ENCODE data around the gene GADL1.

GADL1 gene

DNA sequence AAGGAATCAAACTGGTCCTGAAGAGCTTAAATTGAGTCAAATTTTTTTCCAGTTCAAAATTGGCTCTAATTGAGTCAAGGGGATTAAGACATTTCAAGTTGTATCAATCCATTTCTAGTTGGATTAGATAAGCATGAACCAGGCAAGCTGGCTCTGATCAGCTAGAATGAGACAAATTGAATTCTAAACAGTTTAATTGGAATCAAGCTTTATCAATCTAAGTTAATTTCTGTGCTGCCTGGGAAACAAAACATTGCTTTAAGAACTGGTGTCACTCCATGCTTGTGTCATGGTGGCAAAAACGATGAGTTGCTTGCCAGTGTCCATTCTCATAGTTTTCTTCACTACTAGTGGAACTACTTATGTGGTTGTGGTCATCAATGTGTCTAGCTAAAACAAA is 171.2 kb downstream of the GADL1 start:
- no peaks in the 10 kb centered on the region for H4K20me1 ChIP-seq (ENCODE audit: low read depth, low read length)
- no peak overlapping the region for H3K4me2 ChIP-seq (ENCODE audit: low read depth, low read length, poor library complexity, severe bottlenecking)
- no peak overlapping the region for H2AFZ ChIP-seq (ENCODE audit: low read depth, low read length, severe bottlenecking)
- no peaks in the 10 kb centered on the region for H3F3A ChIP-seq (ENCODE audit: insufficient read depth)
- no peaks in the 10 kb centered on the region for H3K79me2 ChIP-seq (ENCODE audit: insufficient read depth, low read length)
- H3K9me2 ChIP-seq (replicated peaks; ENCODE audit: insufficient read depth, low read length) = no peaks in the 10 kb centered on the region
- H3K27me3 ChIP-seq (ENCODE audit: low read length) = no peaks in the 10 kb centered on the region
- no peaks in the 10 kb centered on the region for H3K36me3 ChIP-seq (ENCODE audit: low read length)
- no peaks in the 10 kb centered on the region for H3K9me3 ChIP-seq (ENCODE audit: insufficient read depth, low read length)
- H3K27ac ChIP-seq (ENCODE audit: low read depth, low read length) = no peak overlapping the region
- no peak for TF ChIP-seq EZH2phosphoT487 (conservative IDR thresholded peaks at IDR 0.05; ENCODE audit: low read length)
- TF ChIP-seq, protein P1, sequence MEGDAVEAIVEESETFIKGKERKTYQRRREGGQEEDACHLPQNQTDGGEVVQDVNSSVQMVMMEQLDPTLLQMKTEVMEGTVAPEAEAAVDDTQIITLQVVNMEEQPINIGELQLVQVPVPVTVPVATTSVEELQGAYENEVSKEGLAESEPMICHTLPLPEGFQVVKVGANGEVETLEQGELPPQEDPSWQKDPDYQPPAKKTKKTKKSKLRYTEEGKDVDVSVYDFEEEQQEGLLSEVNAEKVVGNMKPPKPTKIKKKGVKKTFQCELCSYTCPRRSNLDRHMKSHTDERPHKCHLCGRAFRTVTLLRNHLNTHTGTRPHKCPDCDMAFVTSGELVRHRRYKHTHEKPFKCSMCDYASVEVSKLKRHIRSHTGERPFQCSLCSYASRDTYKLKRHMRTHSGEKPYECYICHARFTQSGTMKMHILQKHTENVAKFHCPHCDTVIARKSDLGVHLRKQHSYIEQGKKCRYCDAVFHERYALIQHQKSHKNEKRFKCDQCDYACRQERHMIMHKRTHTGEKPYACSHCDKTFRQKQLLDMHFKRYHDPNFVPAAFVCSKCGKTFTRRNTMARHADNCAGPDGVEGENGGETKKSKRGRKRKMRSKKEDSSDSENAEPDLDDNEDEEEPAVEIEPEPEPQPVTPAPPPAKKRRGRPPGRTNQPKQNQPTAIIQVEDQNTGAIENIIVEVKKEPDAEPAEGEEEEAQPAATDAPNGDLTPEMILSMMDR (IDR thresholded peaks at IDR 0.05; ENCODE audit: insufficient read depth, low read length, poor library complexity, severe bottlenecking) = no peak
- H3K4me3 ChIP-seq (ENCODE audit: insufficient read depth, low read length, poor library complexity, severe bottlenecking) = no peak overlapping the region
- H3K9ac ChIP-seq (ENCODE audit: low read length) = no peak overlapping the region

DNA sequence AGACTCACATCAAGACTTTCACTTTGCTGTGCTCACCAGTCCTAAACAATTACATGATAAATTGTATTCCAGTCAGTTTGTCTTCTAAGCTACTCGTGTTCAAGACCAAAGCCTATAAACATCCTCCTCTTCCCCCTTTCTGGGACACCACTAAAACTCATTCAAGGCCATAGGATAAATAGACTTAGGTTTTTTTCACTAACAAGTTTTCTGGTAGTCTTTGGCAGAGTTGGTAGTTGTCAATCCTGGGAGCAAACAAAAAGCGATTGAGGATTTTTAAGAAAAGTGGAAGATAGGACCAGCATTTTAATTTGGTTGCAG is 173.2 kb downstream of the GADL1 start:
- Histone ChIP-seq H3K27ac (ENCODE audit: low read depth, low read length) (no peak overlapping the region), H3K36me3 (ENCODE audit: low read length) (no peaks in the 10 kb centered on the region), H3K79me2 (ENCODE audit: insufficient read depth, low read length) (no peaks in the 10 kb centered on the region), H3K9me3 (ENCODE audit: insufficient read depth, low read length) (no peaks in the 10 kb centered on the region), H3K4me3 (ENCODE audit: insufficient read depth, low read length, poor library complexity, severe bottlenecking) (no peak overlapping the region), H3K9ac (ENCODE audit: low read length) (no peak overlapping the region), H3K27me3 (ENCODE audit: low read length) (no peaks in the 10 kb centered on the region), H3F3A (ENCODE audit: insufficient read depth) (no peaks in the 10 kb centered on the region), H2AFZ (ENCODE audit: low read depth, low read length, severe bottlenecking) (no peak overlapping the region), H3K4me2 (ENCODE audit: low read depth, low read length, poor library complexity, severe bottlenecking) (no peak overlapping the region), H3K9me2 (replicated peaks; ENCODE audit: insufficient read depth, low read length) (no peaks in the 10 kb centered on the region), H4K20me1 (ENCODE audit: low read depth, low read length) (no peaks in the 10 kb centered on the region)
- TF ChIP-seq EZH2phosphoT487 (conservative IDR thresholded peaks at IDR 0.05; ENCODE audit: low read length) = no peak
- TF ChIP-seq, protein P1 (IDR thresholded peaks at IDR 0.05; ENCODE audit: insufficient read depth, low read length, poor library complexity, severe bottlenecking) = no peak

DNA sequence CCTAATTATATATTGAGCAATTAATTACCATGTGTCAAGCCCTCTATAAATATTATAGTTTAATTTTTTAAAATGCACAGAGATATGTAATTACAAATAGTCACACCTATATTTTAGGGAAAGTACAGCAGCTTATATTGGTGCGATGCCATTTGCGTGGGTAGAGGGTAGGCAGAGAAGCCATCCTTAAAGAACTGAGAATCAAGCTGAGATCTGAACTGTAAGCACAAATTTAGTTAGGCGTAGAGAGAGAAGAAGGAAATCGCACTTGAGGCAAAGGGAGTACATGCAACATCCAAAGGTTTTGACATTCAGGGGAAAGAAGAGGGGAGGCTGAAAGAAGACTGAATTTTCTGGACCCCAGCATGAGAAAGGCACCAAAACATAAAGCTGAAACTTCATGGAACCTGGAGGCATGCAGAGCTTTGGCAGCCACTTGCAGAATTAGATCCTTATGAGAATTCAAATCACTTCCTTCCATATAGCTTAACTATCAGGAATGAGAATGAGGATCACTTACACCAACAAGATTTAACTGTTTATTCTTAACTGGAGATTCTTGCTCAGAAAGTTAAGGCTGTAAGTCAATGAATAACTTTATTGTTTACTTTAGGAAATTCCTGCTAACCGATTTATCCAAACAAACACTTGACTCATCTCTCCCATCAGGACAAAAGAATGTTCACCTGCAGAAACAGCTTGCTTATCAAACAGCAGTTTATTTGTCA is 173.7 kb downstream of the GADL1 start:
- no peak for TF ChIP-seq EZH2phosphoT487 (conservative IDR thresholded peaks at IDR 0.05; ENCODE audit: low read length)
- TF ChIP-seq, protein P1 (IDR thresholded peaks at IDR 0.05; ENCODE audit: insufficient read depth, low read length, poor library complexity, severe bottlenecking) = no peak
- H4K20me1 ChIP-seq (ENCODE audit: low read depth, low read length) = no peaks in the 10 kb centered on the region
- H3K9ac ChIP-seq (ENCODE audit: low read length) = no peak overlapping the region
- no peak overlapping the region for H3K27ac ChIP-seq (ENCODE audit: low read depth, low read length)
- H3K9me3 ChIP-seq (ENCODE audit: insufficient read depth, low read length) = no peaks in the 10 kb centered on the region
- no peak overlapping the region for H3K4me3 ChIP-seq (ENCODE audit: insufficient read depth, low read length, poor library complexity, severe bottlenecking)
- H2AFZ ChIP-seq (ENCODE audit: low read depth, low read length, severe bottlenecking) = no peak overlapping the region
- H3K4me2 ChIP-seq (ENCODE audit: low read depth, low read length, poor library complexity, severe bottlenecking) = no peak overlapping the region
- H3F3A ChIP-seq (ENCODE audit: insufficient read depth) = no peaks in the 10 kb centered on the region
- H3K9me2 ChIP-seq (replicated peaks; ENCODE audit: insufficient read depth, low read length) = no peaks in the 10 kb centered on the region
- no peaks in the 10 kb centered on the region for H3K79me2 ChIP-seq (ENCODE audit: insufficient read depth, low read length)
- H3K27me3 ChIP-seq (ENCODE audit: low read length) = no peaks in the 10 kb centered on the region
- H3K36me3 ChIP-seq (ENCODE audit: low read length) = no peaks in the 10 kb centered on the region
